ENCODE measurements around the gene LRTM2.

DNA sequence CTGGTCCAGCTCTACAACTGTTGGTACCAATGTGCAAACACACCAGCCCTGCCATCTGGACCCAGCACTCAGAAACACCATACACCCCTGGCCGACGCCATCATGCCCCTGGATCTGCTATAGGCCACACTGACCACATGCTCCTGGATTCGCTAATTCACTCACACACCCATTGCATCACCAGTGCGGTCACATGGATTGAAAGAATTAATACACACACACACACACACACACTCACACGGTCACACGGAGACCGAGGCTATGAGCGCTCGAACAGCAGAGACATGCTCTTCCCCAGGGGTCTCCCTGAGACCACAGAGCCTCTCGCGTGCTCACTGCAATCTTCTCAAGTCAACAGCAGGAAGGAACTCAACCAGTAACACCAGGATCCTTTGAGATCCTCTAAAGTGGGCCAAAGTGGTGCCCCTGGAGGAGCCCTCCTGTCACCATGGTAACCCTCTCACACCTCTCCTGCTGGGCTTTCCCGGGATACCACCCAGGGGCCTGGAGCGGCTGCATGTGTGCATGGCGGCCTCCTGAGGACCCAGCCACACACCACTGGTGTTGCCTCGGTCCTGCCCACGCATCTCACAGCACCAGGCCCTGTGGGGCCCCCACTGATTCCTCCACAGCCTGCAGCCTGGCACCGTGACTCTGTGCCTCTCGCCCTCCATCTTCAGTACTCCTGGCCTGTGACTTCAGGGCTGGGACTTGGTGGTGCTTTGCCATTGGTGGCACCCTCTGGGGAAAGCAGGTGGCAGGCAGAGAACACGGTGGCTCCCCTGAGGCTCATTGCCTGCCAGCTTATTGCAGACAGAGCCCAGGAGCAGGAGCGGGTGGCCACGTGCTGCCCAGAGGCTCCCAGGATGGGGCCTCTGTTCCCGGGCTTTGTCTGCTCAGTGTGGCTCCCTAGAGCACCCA lies 15.1 kb downstream of the LRTM2 start:
- TF ChIP-seq, protein P1, sequence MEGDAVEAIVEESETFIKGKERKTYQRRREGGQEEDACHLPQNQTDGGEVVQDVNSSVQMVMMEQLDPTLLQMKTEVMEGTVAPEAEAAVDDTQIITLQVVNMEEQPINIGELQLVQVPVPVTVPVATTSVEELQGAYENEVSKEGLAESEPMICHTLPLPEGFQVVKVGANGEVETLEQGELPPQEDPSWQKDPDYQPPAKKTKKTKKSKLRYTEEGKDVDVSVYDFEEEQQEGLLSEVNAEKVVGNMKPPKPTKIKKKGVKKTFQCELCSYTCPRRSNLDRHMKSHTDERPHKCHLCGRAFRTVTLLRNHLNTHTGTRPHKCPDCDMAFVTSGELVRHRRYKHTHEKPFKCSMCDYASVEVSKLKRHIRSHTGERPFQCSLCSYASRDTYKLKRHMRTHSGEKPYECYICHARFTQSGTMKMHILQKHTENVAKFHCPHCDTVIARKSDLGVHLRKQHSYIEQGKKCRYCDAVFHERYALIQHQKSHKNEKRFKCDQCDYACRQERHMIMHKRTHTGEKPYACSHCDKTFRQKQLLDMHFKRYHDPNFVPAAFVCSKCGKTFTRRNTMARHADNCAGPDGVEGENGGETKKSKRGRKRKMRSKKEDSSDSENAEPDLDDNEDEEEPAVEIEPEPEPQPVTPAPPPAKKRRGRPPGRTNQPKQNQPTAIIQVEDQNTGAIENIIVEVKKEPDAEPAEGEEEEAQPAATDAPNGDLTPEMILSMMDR (IDR thresholded peaks at IDR 0.05) = no peak
- TF ChIP-seq POLR2A (IDR thresholded peaks at IDR 0.05) = no peak
